Urinary bladder (tissue), 4 donors: ENCODE data around the gene LYZ. TPM values are rescaled to one million over a fixed set of nuclear protein-coding genes. Genes with fewer than 3 reads are reported as not detected.

Source experiments
- DNase-seq: peaks from one replicate; pipeline ENCODE4 v3.0.0-alpha.2; 2015; ENCODE audit errors: extremely low spot score
- H3K27ac ChIP-seq: one replicate; pipeline ENCODE4 v1.5.1; 2013; ENCODE audit warnings: low read depth, mild to moderate bottlenecking, moderate library complexity
- H3K36me3 ChIP-seq: one replicate; pipeline ENCODE4 v1.6.1; 2013; ENCODE audit warnings: mild to moderate bottlenecking, moderate library complexity; ENCODE audit not compliant: insufficient read depth
- H3K4me1 ChIP-seq: one replicate; pipeline ENCODE4 v1.6.1; 2013; ENCODE audit warnings: mild to moderate bottlenecking, moderate library complexity; ENCODE audit not compliant: insufficient read depth
- H3K4me3 ChIP-seq: one replicate; pipeline ENCODE4 v1.5.1; 2013; ENCODE audit warnings: low read depth, low read length
- WGBS: extraction: QIAGEN DNeasy Blood & Tissue Kit; methylation state at CpG from one replicate; pipeline ENCODE4 v1.1.7; 2013; 5-methylcytosine and 5-hydroxymethylcytosine counted together
- polyA plus RNA-seq: library from polyadenylated mRNA; stranded (reverse); fragments of 200-250 nt; gene quantifications from one replicate; pipeline ENCODE4 v1.2.3, GENCODE V29; 2013
- small RNA-seq: library from RNA; depleted of rRNA; stranded (forward); fragments of <200 nt; gene quantifications from one replicate; pipeline ENCODE3, GENCODE V24; 2014
- total RNA-seq: library from RNA; depleted of rRNA; stranded (reverse); fragments of >200 nt; gene quantifications from one replicate; pipeline ENCODE4 v1.2.3, GENCODE V29; 2014
- donor health status: healthy with polysubstance abuse.
- donor health status: healthy.

Gene LYZ
- total and polyA plus RNA-seq, 2 donors: 33.0 to 40.6 TPM

DNA sequence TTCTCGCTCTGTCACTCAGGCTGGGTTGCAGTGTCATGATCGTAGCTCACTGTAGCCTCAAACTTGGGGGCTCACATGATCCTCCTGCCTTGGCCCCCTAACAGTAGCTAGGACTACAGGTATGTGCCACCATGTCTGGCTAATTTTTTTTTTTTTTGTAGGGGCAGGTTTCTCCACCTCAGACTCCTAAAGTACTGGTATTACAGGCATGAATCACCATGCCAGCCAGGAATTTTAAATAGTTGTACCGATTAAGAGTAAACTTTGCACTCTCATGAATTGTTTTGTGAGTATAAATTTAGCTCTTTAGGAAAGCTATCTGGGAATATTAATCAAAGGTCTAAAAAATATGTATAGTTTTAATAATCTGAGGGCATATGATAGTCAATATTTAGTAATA, 36.9 kb downstream of the LYZ start:
- WGBS: 77% methylated on average over 3 of the region's 3 CpGs
- Histone ChIP-seq H3K27ac (no peak overlapping the region), H3K36me3 (no peaks in the 10 kb centered on the region), H3K4me1 (no peaks in the 10 kb centered on the region), H3K4me3 (no peak overlapping the region)
- no peak for DNase-seq

DNA sequence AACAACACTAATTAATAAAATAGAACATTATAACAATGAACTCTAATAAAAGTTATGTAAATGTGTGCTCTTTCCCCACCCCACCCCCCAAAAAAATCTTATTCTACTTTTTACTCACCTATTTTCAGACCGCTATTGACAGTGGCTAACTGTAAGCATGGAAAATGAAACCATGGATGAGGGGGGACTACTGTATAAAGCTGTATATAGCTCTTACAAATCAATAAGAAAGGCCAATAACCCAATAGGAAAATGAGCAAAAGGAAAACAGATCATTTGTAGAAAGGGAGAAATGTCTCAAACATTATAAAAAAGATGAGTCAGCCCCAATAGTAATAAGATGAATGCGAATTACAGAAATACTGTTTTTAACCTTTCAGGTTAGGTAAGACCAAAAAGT, 38.7 kb downstream of the LYZ start:
- Histone ChIP-seq H3K4me3 (no peak overlapping the region), H3K4me1 (no peaks in the 10 kb centered on the region), H3K36me3 (no peaks in the 10 kb centered on the region), H3K27ac (no peak overlapping the region)
- WGBS: 95% methylated on average over 2 of the region's 2 CpGs
- DNase-seq: no peak

DNA sequence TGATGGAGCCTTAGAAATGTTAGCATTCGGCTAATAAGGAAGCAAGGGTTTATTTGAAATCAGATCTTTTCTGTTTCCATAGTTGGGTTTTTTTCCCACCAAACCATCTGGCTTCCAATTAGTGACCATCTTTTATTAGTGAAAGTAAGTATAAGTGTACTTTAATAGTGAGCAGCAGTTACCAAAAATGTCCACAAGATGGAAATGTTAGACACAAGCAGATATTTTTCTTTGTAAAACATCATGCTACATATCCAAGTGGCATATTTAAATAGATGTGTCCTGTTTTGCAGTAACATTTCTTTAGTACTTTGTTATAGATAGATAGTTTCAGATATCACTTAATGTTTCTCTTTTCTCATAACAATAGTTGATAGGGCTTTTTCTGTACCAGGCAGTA, 40.2 kb downstream of the LYZ start:
- Histone ChIP-seq H3K4me1 (no peaks in the 10 kb centered on the region), H3K27ac (no peak overlapping the region), H3K36me3 (no peaks in the 10 kb centered on the region), H3K4me3 (no peak overlapping the region)
- DNase-seq: no peak
- 61% methylated on average over 1 of the region's 1 CpG for WGBS

DNA sequence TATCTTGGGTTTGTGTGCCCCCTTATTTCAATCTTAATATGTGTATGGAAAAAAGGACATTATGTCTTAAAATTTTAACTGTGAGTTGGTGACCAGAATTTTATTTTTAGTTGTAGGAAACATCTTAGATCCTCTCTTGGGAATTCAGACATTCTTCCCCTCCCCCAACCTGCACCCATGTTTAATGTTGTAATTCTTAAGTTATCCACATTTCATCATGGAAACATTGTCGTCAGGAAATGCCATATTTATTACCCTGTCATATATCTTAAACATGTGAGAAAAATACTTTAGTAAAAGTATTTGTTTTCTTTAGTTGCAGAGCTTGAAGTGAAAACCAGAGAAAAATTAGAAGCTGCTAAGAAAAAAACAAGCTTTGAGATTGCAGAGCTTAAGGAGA, 41.6 kb downstream of the LYZ start:
- WGBS: 20% methylated on average over 1 of the region's 1 CpG
- Histone ChIP-seq H3K4me1 (no peaks in the 10 kb centered on the region), H3K27ac (no peak overlapping the region), H3K36me3 (no peaks in the 10 kb centered on the region), H3K4me3 (no peak overlapping the region)
- DNase-seq: no peak

DNA sequence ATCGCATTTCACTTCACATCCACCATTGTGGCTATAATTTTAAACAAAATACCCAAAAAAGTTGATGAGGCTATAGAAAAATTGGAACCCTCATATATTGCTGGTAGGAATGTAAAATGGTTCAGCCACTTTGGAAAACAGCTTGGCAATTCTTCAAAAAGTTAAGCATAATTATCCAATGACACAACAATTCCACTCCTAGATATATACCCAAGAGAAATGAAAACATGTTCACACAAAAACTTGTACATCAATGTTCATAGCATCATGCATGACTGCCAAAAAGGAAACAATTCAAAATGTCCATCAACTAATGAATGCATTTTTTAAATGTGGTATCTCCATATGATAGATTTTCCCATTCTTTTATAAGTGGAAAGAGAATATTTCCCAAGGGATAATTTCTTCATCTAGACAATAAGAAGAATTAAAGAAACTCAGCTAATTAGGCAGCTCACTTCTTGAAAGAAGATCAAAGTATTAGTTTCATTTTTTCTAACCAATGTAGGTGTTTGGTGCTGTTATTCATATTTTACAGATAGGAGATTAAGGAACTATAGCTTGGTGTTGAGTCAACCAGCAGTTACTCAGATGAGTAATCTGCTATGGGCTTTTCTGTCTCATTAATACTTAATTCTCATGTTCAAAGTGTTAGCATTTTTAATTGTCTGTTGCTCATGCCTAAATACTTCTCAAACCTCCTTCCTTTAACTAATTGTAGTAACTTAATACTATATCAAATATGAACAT, 44.2 kb downstream of the LYZ start:
- Histone ChIP-seq H3K27ac (no peak overlapping the region), H3K4me3 (no peak overlapping the region), H3K4me1 (no peaks in the 10 kb centered on the region), H3K36me3 (no peaks in the 10 kb centered on the region)
- 98% methylated on average over 1 of the region's 1 CpG for WGBS
- no peak for DNase-seq

DNA sequence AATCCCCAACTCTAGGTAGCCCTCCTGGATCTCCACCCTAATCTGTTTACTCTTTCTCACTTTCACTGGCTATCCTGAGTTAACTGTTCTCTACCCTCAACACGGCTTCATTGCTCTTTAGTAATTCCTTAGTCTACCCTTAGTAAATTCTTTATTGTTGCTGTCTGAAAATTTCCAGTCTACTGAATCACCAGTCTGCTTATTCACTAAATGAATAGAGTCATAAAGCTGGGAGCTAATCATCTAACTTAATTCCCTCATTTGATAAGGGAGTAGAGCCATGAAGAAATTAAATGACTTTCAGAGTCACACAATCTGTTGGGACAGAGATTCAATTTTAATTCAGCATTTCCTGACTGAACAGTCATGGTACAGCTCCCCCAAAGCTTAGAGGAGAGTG, 47.9 kb downstream of the LYZ start:
- Histone ChIP-seq H3K4me1 (no peaks in the 10 kb centered on the region), H3K36me3 (no peaks in the 10 kb centered on the region), H3K4me3 (no peak overlapping the region), H3K27ac (no peak overlapping the region)
- 77% methylated on average over 1 of the region's 1 CpG for WGBS
- DNase-seq: no peak

DNA sequence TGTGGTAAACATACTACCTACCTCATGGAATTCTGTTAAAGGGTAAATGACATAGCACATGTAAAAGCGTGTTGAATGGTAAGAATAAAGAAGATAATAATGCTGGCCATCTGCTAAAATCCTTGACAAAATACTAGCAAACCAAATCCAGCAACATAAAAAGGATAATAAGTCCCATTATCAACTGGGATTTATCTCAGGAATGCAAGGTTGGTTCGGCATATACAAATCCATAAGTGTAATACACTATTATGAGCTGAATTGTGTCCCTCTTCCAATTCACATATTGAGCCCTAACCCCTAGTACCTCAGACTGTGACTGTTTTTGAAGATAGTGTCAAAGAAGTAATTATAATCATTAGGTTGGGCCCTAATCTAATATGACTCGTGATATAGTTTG, 48.8 kb downstream of the LYZ start:
- no peak overlapping the region for H3K4me3 ChIP-seq
- WGBS: 97% methylated on average over 3 of the region's 3 CpGs
- no peaks in the 10 kb centered on the region for H3K4me1 ChIP-seq
- DNase-seq: no peak
- no peaks in the 10 kb centered on the region for H3K36me3 ChIP-seq
- H3K27ac ChIP-seq: no peak overlapping the region

DNA sequence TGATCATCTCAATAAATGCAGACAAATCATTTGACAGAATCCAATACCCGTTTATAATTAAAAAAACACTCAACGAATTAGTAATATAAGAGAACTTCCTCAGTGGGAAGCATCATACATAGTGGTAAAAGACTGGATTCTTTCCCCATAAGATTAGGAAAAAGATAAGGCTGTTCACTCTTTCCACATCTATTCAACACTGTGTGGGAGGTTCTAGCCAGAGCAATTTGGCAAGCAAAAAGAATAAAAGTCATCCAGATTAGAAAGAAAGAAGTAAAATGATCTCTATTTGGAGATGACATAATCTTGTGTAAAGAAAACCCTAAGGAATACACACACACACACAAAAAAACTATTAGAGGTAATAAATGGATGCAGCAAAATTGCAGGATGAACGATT, 49.8 kb downstream of the LYZ start:
- H3K4me1 ChIP-seq: no peaks in the 10 kb centered on the region
- no peak overlapping the region for H3K27ac ChIP-seq
- no peak for DNase-seq
- no peaks in the 10 kb centered on the region for H3K36me3 ChIP-seq
- 89% methylated on average over 3 of the region's 3 CpGs for WGBS
- H3K4me3 ChIP-seq: no peak overlapping the region

DNA sequence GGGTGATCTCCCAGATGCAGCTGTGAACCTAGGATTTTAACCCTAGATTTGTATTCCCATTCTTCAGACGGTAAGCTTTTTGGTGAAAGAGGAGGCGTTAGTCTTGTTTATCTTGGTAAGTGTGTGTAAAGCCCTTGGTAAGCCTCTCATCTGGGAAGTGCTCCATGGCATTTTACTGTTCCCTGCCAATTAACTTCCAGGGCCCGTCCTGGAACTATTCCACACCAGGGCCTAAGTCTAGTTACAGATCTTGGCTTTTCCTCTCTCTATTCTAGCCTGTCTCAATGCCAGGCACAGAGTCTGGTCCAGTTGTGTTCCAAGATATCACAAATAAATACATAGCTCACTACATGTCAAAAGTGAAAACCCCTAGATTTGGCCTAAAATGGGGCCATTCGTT, 53.8 kb downstream of the LYZ start:
- H3K4me3 ChIP-seq: no peak overlapping the region
- no peaks in the 10 kb centered on the region for H3K36me3 ChIP-seq
- no peak for DNase-seq
- no peaks in the 10 kb centered on the region for H3K4me1 ChIP-seq
- 49% methylated on average over 4 of the region's 4 CpGs for WGBS
- no peak overlapping the region for H3K27ac ChIP-seq

Small RNA genes lying within 50 kb of the gene (small RNA-seq; reads per million reads assigned to genes)
- gene RN7SL804P: not detected

Other genes with a start within 250 kb of the LYZ start
- gene CPSF6, start 108.8 kb upstream of the LYZ start, total RNA-seq: 120 TPM
- 18.5 TPM for gene CPSF6, start 108.8 kb upstream of the LYZ start, polyA plus RNA-seq
- gene YEATS4, start 11.4 kb downstream of the LYZ start, total RNA-seq: 24.0 TPM
- gene YEATS4, start 11.4 kb downstream of the LYZ start, polyA plus RNA-seq: 15.2 TPM
- 95.2 TPM for gene FRS2, start 122.0 kb downstream of the LYZ start, total RNA-seq
- gene FRS2, start 122.0 kb downstream of the LYZ start, polyA plus RNA-seq: 18.3 TPM
- 206 TPM for gene CCT2, start 237.1 kb downstream of the LYZ start, total RNA-seq
- gene CCT2, start 237.1 kb downstream of the LYZ start, polyA plus RNA-seq: 88.8 TPM